HG03025 (cell line): Measurements from ENCODE around the gene VSIR.

Experiments
- ATAC-seq: cut with Tn5 transposase; IDR thresholded peaks from one replicate; pipeline ENCODE4 v1.9.1; 2021; ENCODE audit warnings: mild to moderate bottlenecking, moderate library complexity; ENCODE audit not compliant: unreplicated experiment, low FRiP score

The VSIR gene

GRCh38 chr10:71750124-71750841, 23.0 kb downstream of the VSIR start:
- no peak for ATAC-seq

DNA sequence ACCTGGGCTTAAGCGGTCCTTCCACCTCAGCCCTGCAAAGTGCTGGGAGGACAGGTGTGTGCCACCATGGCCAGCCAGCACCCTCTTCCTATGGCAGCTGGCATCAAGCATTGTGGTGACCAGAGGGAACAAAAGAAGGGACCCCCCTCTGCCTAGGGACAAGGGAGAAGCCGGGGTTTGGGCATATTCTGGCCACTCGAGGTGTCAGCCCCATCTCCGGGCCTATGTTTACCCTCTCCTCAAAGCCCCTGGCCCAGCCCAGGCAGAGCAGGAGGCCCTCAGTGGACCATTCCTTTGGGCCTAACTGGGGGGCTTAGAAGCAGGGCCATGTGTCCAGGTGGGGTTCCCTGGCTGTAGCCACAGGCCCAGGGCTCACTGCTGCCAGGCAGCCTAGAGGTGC, 23.9 kb downstream of the VSIR start:
- ATAC-seq, result no peak

DNA sequence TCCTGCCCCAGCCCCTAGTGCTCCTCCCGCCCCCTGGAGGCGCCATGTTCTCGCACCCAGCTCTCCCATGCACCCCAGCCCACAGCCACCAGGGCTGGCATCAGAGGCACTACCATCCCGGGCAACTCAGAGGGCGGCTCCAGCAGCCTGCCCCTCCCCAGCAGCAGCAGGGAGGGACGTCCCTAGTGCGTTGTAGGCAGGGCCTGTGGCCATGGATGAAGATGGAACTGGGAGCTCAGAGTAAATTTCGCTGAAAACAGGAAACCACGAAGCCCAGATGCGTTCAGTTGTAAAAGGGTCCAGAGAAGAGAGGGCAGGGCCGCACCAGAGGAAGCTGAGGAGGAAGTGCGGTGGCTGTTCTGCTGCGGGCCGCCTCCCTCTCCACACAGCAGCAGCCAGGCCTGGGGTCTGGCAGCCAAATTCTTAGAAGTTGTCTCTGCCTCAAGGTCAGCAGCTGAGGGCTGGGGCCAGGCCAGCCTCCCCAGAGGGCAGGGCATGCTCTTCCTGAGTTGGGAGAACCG, 24.6 kb downstream of the VSIR start:
- peak; percentile 54 for ATAC-seq

DNA sequence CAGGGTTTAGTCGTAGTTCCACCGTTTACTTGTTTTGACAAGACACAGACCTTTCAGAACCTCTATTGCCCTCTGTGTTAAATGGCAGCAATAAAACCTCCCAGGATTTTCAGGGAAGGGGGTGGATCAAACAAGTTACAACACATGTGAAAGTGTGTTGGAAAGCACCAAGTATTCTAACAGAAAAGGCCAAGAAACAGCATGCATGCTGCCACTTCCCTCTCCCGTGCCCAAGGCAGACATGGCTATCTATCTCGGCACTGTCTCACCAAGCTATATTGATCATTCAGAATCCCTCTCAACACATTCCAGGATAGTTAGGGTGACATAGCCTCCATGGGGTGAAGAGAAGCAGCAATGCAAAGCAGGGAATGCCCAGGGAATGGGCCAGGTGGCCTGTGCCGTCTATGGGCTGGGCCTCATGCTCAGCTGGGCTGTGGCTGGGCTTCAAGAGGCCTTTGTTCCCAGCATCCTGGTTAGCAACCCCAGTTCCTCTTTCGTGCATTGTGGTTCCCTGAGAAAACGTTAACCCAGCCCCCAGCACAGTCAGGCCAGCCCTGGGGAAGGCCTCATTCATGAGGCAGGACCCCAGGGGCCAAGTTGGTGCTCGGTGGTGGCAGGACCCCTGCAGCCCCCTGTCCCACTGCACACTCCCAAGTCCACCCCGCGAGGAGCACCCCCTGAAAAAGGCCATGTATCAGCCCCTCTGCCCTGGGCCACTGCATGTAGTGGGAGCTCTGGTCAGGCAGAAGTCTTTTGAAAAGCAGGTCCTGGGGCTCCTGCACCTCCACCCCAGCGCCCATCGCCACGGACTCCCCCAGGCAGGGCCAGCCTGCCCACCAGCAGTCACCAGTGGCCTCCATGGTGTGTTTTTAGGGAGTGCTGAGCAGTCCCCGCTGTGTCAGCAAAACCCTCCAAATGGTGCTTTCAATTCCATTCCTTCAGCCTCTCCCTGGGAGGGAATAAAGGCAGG, 25.5 kb downstream of the VSIR start:
- ATAC-seq, result no peak

DNA sequence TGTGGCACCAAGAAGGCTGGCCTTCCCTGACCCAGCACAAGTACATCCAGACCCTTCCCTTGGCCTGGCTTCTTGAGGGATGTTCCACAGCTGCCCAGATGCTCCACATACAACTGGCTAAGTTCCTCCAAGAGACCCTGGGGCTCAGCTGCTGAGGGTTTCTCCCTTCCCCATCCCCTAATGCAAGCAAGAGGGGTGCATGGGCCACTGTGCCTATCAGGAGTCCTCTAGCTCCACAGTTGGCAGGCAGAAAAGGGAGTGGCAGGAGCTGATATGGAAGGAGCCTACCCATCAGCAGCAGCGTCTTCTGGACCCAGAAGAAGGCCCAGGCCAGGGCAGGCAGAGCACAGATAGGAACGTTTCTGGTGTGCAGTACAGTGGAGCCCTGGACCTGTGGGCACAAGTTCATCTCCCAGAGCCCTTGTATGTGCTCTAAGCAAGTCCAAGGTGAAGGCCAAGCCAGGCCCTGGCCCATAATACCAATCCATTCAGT, 26.2 kb downstream of the VSIR start:
- no peak for ATAC-seq

- no peak for ATAC-seq
These were observed 26.8 kb downstream of the VSIR start for GRCh38 chr10:71746344-71747037.

DNA sequence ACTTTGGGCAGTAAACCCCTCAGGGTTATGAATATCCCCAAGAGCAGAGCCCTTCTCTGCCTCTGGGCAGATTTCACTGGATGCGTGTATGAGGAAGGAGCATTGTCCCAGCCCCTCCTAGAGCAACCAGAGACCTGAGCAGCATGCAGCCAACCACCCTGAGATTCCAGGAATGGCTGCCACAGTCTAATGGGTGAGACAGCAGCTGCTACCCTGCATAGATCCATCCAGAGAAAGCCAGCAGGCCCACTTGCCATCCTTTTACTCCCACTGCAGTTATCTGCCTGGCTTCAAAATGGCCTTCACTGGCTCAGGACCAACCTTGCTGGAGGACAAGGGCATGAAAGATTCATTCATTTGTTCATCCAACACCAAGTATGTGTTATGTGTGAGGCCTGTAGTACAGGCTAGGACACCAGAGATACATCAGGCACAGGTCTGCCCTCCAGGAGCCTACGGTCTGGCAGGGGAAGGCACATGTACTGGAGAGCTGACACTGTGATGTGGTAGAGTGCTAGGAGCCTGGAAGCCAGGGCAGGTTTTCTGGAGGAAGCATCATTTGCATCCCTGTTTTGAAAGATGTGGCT, 27.6 kb downstream of the VSIR start:
- no peak for ATAC-seq

GRCh38 chr10:71744897-71745663, 28.2 kb downstream of the VSIR start:
- ATAC-seq, result no peak

GRCh38 chr10:71743866-71744265, 29.5 kb downstream of the VSIR start:
- no peak for ATAC-seq

DNA sequence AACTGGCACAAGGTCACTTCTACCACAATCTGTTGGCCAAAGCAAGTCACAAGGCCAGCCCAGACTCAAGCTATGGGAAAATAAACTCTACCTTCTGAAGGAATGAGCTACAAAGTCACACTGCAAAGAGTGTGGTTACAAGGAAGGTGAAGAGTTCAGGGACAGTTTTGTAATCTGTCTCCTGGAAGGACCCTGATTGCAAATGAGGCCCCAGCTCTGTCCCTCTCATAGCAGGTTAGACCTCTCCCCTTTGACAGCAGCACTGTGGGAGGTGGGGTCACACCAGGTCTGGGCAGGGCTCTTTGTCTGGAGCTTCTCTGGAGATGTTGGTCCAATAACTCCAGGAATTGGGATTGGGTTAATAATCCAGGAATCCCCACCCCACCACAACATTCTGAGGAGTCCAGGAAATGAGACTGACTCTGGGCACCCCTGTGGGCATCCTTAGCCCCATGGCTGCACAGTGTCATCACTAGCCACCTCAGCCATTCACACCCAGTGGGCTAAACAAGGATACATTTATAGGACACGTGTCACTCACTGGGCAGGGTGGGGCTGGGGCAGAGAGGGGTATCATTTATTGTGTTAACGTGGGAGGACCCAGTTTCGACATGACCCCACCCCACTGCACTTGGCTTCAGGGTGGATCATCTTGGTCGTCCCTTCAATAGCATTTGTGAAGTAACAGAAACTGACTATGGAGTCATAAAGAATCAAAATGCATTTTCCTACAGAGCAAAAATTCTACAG, 30.1 kb downstream of the VSIR start:
- no peak for ATAC-seq

DNA sequence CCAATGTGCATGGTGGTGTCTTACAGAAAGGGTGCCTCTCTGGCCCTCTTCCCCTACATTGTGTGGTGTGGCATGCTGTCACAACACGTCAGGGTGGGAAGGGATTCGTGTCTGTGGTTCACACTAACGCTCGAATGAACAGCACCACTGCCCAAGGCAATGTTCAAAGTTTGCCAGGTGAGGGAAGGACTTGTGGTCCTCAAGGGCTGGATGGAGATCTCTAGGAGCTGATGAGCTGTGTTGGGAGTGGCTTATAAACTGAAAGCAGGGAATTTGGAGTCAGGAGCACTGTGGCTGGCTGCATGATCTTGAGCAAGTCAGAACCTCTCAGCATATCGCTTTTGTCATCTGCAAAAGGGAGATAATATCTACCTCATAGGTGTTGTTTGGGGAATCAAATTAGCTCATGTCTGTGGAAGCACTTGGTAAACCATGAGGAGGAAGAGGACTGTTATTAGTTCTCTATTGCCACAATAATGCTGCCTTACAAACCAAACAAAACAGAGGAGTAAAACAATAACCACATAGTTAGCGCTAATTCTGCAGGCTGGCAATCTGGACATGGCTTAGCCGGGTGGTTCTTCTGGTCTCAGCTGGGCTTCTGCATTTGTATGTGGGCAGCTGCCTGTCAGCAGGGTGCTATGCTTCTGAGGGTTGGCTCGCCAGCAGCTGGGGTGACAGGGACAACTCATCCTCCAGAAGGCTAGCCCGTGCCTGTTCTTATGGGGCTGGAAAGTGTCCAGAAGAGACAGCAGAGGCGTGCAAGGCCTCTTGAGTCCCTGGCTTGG, 30.8 kb downstream of the VSIR start:
- no peak for ATAC-seq

GRCh38 chr10:71741671-71742070, 31.6 kb downstream of the VSIR start:
- ATAC-seq, result no peak

DNA sequence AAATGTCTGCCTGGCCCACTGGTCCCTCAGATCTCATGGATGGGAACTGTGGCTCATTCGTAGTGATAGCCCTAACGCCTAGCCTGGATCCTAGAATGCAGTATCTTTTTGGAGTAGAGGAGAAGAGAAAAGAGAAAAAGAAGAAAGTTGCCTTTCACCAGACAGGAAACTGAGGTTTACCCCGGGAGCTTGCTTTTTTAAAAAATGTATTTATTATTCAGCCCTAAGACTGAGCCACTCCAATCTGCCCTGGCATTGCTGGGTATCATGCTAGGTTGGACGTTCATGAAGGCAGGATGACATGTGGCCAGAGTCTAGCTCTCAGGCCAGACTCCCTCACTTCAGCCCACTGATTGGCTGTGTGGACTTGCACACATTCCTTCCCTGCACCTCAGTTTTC, 32.3 kb downstream of the VSIR start:
- no peak for ATAC-seq

DNA sequence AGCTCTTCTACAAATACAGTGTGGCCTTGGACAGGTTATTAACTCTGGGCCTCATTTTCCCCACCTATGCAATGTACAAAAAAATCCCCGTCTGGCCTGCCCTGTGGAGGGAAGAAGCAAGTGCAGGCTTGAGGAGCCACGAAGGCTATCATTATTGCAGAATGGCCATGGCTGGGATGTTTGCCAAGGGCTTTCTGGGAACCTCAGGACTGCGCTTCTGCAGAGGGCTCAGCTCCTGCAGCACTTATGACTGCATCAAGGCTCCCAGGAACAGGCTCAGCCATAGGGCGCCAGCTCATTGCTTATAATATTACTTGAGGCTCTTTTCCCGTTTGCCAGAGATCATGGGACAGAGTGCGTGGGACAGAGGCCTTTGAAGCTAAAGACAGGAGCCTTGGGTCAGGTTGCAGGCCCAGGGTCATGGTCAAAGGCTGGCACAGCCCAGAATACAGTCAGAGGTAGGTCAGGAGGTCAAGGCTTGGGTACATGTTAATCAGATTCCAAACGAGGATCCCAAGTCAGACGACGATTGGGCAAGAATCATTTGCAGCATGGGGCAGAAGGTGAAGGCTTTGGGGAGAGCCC, 33.2 kb downstream of the VSIR start:
- no peak for ATAC-seq

- no peak for ATAC-seq
These were observed 33.9 kb downstream of the VSIR start for GRCh38 chr10:71739358-71739900.

GRCh38 chr10:71737834-71738197, 35.5 kb downstream of the VSIR start:
- ATAC-seq, result no peak

DNA sequence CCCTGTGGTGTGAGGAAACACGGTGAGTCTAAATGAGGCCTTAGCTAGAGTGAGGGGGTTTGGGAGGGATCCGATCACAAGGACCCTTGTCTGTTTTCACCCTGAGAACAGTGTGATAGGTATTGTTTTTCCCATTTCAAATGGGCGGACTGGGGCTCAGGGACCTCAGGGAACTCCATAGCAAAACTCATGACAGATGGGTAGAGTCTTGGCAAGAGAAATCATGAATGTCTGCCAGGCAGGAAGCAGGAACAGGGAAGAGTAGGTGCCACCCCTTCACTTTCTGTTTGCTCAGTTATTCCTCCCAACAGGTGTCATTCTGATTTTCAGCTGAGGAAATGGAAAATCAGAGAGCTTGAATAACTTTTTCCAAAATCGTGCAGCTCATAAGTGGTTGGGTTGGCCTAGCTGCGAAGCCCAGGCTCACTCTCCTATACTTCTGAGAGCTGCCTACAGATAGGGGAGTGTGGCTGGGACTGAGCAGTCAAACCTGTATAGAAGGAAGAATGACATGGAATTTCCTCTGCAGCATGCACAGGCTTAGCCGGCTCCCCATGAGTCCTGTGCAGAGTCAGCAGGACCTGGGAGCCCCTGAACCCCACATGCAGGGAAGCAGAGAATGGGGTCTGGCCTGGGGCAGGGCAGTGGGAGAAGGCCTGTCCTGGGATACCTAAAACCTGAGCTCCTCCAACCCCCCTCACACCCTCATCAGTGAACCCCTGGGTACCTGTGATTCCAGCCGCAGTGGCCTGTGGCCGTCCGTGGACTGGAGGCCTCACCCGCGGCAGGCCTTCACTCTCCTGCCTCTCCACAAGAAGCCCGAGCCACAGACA, 36.1 kb downstream of the VSIR start:
- ATAC-seq, result no peak
